LoVo (cell line): Measurements from ENCODE around the gene VEPH1.
A peak's percentile ranks its signal among the peaks of the same experiment; 100 is the strongest.

ENCODE experiments used
- DNase-seq: peaks from one replicate; pipeline ENCODE4 v3.0.0-alpha.2; 2016; ENCODE audit warnings: low spot score

VEPH1 gene

GRCh38 chr3:157502916-157503595 is at the start of gene VEPH1:
Gene VEPH1 (minus strand): TSS chr3:157503416. CDS start chr3:157495349, 8,067 bp downstream.
- no peak for DNase-seq

- no peak for DNase-seq
Measured at GRCh38 chr3:157551961-157552360, 48.7 kb upstream of the VEPH1 start.

GRCh38 chr3:157549498-157549897 is 46.3 kb upstream of the VEPH1 start:
- no peak for DNase-seq

GRCh38 chr3:157544501-157545130 is 41.4 kb upstream of the VEPH1 start:
- DNase-seq = no peak

- no peak for DNase-seq
Measured at GRCh38 chr3:157543501-157544035, 40.4 kb upstream of the VEPH1 start.

- DNase-seq = peak; percentile 23
Measured at GRCh38 chr3:157542711-157543500, 39.7 kb upstream of the VEPH1 start.

GRCh38 chr3:157541506-157542236 is 38.5 kb upstream of the VEPH1 start:
- no peak for DNase-seq

GRCh38 chr3:157540656-157541055 is 37.4 kb upstream of the VEPH1 start:
- DNase-seq = no peak

GRCh38 chr3:157535667-157536066 is 32.5 kb upstream of the VEPH1 start:
- no peak for DNase-seq

GRCh38 chr3:157534725-157535161 is 31.5 kb upstream of the VEPH1 start:
- DNase-seq = no peak

GRCh38 chr3:157533298-157534070 is 30.3 kb upstream of the VEPH1 start:
- DNase-seq = no peak

- DNase-seq = peak; percentile 66
Measured at GRCh38 chr3:157532529-157533297, 29.5 kb upstream of the VEPH1 start.

- DNase-seq = no peak
Measured at GRCh38 chr3:157531771-157532170, 28.6 kb upstream of the VEPH1 start.

- DNase-seq = no peak
Measured at GRCh38 chr3:157531301-157531660, 28.1 kb upstream of the VEPH1 start.

- no peak for DNase-seq
Measured at GRCh38 chr3:157530637-157531300, 27.6 kb upstream of the VEPH1 start.

- DNase-seq = no peak
Measured at GRCh38 chr3:157529751-157530150, 26.5 kb upstream of the VEPH1 start.

GRCh38 chr3:157529085-157529484 is 25.9 kb upstream of the VEPH1 start:
- no peak for DNase-seq

GRCh38 chr3:157527131-157527881 is 24.1 kb upstream of the VEPH1 start:
- no peak for DNase-seq

GRCh38 chr3:157526036-157526435 is 22.8 kb upstream of the VEPH1 start:
- DNase-seq = no peak
